H7 (cell line): ENCODE data around the gene SLC35G3. TPM values are rescaled to one million over a fixed set of nuclear protein-coding genes. Genes with fewer than 3 reads are reported as not detected.

Source experiments
- DNase-seq: peaks from one replicate; pipeline ENCODE4 v3.0.0; 2012
- H3K27me3 ChIP-seq: 2 replicates; pipeline ENCODE4 v1.6.0; 2011; ENCODE audit warnings: mild to moderate bottlenecking, low read length; ENCODE audit not compliant: control insufficient read depth, insufficient read depth
- H3K36me3 ChIP-seq: replicated peaks from 2 replicates; pipeline ENCODE4 v1.5.1; 2011; ENCODE audit warnings: low read length; ENCODE audit not compliant: control insufficient read depth, insufficient read depth
- H3K4me3 ChIP-seq: 2 replicates; pipeline ENCODE4 v1.5.1; 2011; ENCODE audit warnings: low read depth, mild to moderate bottlenecking, control low read depth, low read length, moderate library complexity; ENCODE audit not compliant: insufficient read depth
- total RNA-seq: library from RNA; depleted of rRNA; stranded (reverse); fragments of >200 nt; shearing (Covaris generic); gene quantifications from 2 replicates; pipeline ENCODE4 v1.2.3, GENCODE V29; 2014; rRNA removed

SLC35G3 gene
- total RNA-seq, 1 experiment from 2014 or later, result not detected

DNA sequence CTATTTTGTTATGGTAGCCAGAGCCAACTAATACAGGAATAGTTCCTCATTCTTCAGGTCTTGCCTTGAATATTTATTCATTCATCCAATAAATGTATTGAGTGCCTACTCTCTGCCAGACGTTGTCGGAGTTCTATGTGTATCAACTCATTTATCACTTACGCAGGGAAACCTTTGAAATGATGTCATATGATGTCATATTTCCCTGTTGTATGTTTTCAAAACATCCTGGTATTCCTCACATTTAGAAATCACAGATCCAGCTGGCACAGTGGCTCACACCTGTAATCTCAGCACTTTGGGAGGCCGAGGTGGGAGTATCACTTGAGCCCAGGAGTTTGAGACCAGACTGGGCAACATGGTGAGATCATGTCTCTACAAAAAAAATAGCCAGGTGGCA lies 49.4 kb downstream of the SLC35G3 start:
- no peaks in the 10 kb centered on the region for H3K36me3 ChIP-seq
- no peak overlapping the region for H3K4me3 ChIP-seq
- no peaks in the 10 kb centered on the region for H3K27me3 ChIP-seq
- DNase-seq, result no peak

Other genes starting within 250 kb of the SLC35G3 start
- gene CCT6B, start 232.9 kb downstream of the SLC35G3 start, total RNA-seq, result 0.48 and 2.3 TPM in 2 replicates
- 8.5 and 10.9 TPM in 2 replicates for gene ZNF830, start 232.9 kb downstream of the SLC35G3 start, total RNA-seq
- gene LIG3, start 213.9 kb downstream of the SLC35G3 start, total RNA-seq, result 94.6 and 139 TPM in 2 replicates
- 25.5 and 29.9 TPM in 2 replicates for gene RFFL, start 130.7 kb downstream of the SLC35G3 start, total RNA-seq
- 8.0 and 8.6 TPM in 2 replicates for gene RAD51D, start 74.5 kb downstream of the SLC35G3 start, total RNA-seq
- 0.55 TPM in 1 of 2 replicates, not detected in the other for gene FNDC8, start 72.8 kb downstream of the SLC35G3 start, total RNA-seq
- 61.7 and 70.6 TPM in 2 replicates for gene NLE1, start 52.1 kb downstream of the SLC35G3 start, total RNA-seq
- gene UNC45B, start 46.6 kb downstream of the SLC35G3 start, total RNA-seq, result 0.07 TPM in 1 of 2 replicates, not detected in the other
- 8.2 and 9.2 TPM in 2 replicates for gene SLFN5, start 48.7 kb upstream of the SLC35G3 start, total RNA-seq
- 0.21 and 0.41 TPM in 2 replicates for gene SLFN11, start 179.2 kb upstream of the SLC35G3 start, total RNA-seq
- gene SLFN12, start 238.1 kb upstream of the SLC35G3 start, total RNA-seq, result 11.3 and 12.5 TPM in 2 replicates